Right lung (tissue), 5 donors: Measurements from ENCODE around the gene ACTR1A. TPM values are rescaled to one million over a fixed set of nuclear protein-coding genes. Genes with fewer than 3 reads are reported as not detected.
"Not testable (repeated sequence)": the region's sequence is repeated elsewhere in the genome, so short reads cannot be mapped to it uniquely, and the experiment has no call there.

ENCODE experiments used
- DNase-seq, 2 donors: peaks; one replicate each; pipeline ENCODE4 v3.0.0-alpha.2; 2013
- polyA plus RNA-seq, 5 donors: library from polyadenylated mRNA; unstranded; fragments of 120-200 nt; gene quantifications; one replicate each; pipeline versions ENCODE4 v1.2.1 to v1.2.3, GENCODE V29; 2013; ENCODE audit warnings: inconsistent platforms in 1 of 5, low replicate concordance in 1 of 5; ENCODE audit not compliant: insufficient read length in 5 of 5, insufficient read depth in 1 of 5

Gene ACTR1A
- polyA plus RNA-seq, 5 donors = 79.6 to 93.3 (median 85.8) TPM

GRCh38 chr10:102519246-102519825, 16.8 kb upstream of the ACTR1A start:
- no peak for DNase-seq

GRCh38 chr10:102517553-102517952, 15.0 kb upstream of the ACTR1A start:
- no peak for DNase-seq

DNA sequence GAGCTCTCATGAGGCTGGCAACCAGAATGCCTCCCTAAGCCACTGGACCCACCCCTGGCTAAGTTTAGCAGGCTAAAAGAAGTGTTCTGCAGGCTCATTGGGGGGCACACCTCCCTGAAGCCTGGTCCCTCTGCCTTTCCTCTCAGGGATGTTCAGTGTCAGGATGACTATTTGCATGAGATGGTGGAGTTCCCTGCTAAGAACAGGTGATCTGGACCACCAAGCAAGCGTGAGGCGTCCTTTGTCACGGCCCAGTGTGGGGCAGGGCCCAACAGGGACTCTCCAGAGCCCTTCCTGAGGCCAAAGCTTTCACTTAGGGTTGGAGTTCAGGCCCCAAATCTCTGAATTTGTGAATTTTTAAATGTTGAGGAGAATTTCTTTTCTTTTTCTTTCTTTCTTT, 13.2 kb upstream of the ACTR1A start:
- no peak for DNase-seq

GRCh38 chr10:102514487-102515311, 12.2 kb upstream of the ACTR1A start:
- DNase-seq = no peak

DNA sequence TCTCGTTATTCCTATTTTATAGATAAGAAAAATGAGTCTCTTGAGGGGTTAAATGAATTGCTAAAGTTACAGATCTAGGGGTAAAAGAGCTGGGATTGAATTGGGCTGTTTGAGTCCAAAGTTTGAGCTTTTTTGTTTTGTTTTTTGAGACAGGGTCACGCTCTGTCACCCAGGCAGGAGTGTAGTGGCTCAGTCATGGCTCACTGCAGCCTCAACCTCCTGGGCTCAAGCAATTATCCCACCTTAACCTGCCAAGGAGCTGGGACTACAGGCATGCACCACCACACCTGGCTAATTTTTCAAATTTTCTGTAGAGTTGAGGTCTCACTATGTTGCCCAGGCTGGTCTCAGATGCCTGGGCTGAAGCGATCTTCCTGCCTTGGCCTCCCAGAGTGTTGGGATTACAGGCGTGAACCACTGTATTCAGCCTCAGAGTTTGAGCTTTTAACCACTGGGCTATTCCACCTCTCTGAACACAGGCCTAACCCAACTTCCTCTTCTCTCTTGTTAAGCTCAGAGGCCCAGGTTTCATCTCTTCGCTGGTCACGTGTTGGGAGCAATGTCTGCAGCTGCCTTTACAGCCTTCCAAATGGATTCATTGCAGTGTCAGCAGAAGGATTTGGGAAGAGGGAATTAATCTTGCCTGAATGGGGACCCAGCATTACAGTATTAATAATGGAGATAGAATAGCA, 9.2 kb upstream of the ACTR1A start:
- DNase-seq = no peak

DNA sequence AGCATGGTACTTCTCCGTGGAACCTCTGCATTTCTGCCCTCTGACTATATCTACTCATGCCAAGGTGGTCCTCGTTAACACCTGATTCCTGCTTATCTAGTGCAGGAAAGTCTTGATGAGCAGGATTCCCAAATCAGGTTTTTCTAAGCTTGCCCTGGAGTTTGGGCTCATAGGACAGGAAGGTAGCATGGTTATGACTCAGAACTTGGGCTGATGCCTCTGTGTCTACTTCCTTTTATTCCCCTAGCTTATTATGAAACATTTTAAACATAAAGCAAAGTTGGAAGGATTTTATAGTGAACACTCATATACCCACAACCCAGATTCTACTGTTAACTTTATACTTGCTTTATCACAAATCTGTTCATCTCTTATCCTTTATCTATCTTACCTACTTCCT, 6.9 kb upstream of the ACTR1A start:
- DNase-seq = no peak

DNA sequence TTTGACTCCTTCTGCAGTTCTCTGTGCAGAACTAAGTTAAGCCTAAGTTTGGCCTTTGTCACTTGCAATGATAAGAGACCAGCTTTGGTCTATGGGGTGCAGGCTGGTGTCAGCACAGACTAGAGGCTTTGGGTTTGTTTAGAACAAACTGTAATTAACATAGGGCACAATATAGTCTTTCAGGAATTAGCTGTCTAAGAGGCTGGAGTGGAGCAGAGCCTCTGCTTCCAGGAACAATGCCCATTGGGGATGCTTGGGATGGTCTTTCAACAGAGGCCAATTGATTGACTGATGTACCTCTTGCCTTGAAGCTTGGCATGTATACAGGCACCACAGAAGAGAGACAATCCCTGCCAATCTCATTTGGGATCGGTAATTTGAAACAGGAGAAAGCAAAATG, 6.0 kb upstream of the ACTR1A start:
- DNase-seq = no peak

GRCh38 chr10:102507521-102507920, 5.0 kb upstream of the ACTR1A start:
- DNase-seq = no peak

GRCh38 chr10:102505462-102506115, 3.1 kb upstream of the ACTR1A start:
- no peak for DNase-seq

DNA sequence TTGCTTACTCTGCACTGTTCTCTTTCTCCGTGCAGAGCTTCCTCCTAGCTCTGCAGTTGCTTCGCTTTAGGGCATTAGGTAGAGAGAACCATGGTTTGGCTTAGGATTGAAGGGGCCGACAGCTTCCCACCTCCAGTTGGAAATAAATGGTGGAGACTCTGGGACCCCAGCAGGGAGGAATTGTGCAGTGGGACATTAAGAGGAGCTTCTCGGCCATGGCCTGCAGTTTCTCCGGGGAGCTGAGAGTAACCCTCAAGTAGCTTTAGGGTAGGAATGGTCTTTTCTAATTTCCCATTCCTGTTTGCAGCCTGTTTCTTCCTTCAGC, 2.4 kb upstream of the ACTR1A start:
- no peak for DNase-seq

DNA sequence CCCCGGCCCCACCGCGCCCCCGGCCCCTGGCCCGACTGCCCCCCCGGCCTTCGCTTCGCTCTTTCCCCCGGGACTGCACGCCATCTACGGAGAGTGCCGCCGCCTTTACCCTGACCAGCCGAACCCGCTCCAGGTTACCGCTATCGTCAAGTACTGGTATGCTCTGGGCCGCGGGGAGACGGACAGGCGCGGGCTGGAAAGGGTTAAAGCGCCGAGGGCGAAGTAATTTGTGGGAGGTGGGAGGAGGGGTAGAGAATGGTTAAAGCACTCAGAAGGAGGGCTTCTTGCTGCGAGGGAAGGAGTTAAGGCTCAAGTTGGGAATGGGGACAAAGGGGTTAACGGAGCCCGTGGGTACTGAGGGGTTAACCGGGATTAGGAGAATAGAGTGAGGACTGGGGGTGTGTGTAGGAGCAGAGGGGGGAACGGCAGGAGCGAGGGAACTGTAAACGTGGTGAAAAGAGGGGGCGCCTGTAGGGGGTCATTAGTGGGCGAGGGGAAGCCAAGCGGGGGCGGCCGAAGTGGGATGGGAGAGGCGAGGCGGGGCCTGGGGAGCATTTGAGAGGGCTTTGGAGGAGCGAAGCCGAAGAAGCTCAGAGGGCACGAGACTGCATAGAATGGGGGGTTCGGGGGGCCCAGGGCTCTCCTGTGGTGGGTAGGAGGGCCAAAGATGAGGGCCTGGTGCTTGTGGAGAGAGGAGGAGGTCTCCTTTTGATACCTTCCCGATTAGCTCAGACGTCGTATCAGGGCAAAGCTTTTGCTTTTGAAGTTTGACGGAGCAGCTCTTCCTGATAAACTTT, 1.9 kb upstream of the ACTR1A start:
- DNase-seq = peak; percentile 39 to 43

GRCh38 chr10:102503264-102504178, 1.0 kb upstream of the ACTR1A start, which contains the start of gene SUFU:
Gene SUFU (plus strand): TSS chr10:102503972. CDS start chr10:102504153, 181 bp downstream.
- peak; percentile 96 to 98 for DNase-seq

DNA sequence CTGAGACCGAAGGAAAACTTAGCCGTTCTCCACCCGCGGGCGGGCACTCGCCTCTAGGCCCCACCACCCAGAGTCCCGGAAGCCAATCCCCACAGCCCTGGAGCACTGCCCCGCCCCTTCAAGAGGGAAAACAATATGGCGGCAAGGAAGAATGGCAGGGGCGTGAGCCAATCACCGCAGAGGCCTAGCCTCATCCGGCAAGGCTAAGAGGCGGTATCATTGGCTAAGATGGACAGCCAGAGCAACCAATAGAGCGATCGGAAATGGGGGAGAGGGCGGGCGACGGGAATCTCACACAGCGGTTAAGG, 529 bp downstream of the ACTR1A start:
- DNase-seq = peak; percentile 99

DNA sequence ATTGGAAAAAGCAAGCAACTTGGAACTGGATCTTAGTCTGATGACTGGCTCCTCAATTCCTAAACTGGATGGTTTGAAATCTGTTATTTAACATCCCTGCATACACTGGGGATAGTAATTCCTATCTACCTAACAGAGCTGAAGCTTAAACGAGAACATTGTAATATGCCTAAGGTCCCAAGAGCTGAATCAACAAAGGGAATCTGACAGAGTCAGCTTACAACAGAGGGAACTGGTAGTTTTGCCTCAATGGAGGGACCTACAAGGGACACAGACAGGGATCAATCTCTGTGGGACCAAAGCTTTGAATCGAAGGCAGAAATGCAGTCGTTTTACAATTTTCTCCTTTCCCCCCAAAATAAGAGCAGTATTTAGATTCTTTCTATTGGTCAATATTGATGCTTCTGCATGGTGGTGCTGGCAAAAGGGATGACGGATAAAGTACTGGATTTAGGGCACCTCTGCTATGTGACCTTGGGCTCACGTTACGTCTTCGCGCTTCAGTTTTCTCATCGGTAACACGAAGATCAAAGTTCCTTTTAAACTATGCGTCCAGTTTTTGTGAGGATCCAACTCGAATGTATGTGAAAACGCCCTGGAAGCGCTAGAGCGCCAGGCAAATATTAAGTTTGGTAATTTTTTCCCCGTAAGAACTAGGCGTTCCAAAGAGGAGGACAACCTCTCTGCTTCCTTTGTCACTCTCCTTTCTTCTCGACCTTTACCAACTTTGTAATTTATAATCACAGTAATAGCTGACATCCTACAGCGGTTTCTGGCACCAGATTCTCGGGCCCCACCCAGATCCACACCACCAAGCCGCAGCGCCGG, 1.1 kb downstream of the ACTR1A start:
- no peak for DNase-seq

DNA sequence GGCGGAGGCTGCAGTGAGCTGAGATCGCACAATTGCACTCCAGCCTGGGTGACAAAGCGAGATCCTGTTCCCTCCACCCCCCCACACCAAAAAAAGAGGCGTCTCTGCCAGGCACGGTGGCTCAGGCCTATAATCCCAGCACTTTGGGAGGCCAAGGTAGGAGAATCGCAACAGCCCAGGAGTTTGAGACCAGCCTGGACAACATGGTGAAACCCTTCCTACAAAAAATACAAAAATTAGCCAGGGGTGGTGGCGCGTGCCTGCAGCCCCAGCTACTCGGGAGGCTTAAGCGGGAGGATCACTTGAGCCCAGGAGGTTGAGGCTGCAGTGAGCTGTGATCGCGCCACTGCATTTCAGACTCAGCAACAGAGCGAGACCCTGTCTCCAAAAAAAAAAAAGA, 1.8 kb downstream of the ACTR1A start:
- DNase-seq = not testable (repeated sequence)

DNA sequence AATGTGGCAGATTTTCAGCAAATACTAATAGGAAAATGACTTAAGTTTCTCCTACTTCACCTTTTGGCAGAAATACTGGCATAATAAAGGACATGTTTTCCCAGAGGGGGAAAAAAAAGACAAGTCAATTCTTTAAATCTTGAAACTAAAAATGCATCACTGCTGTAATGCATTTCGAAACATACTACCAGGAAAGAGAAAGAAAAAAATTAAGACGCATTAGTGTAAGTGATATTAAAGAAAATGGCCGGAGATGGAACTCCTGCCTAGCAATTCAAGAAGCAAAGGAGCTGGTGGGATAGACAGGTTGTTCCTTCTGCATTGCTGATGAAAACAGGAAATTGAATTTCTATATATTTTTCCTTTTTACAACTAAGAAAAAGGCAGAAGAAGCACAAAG, 3.2 kb downstream of the ACTR1A start:
- no peak for DNase-seq

- no peak for DNase-seq
Observed at GRCh38 chr10:102497545-102497944, 5.0 kb downstream of the ACTR1A start.

DNA sequence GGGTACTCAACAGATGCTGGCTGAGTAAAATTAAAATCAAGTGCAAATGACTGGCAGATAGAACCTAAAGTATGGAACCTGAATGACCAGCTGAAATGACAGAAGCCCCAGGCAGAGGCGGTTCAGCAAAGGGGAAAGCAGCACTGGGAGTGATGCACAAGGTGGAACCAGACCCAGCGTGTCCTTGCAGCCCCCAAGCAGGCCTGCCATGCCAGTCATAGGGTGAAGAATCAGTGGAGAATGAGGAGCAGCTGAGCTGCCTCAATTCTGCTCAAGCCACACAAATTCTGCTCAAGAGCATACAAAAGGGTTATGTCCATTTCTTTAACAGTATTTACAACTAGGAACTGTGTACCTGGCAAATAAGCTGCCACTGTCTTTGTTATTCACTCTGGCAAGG, 8.7 kb downstream of the ACTR1A start:
- DNase-seq = no peak

GRCh38 chr10:102492983-102493382, 9.5 kb downstream of the ACTR1A start:
- no peak for DNase-seq
